Chondrocyte (in vitro differentiated cells): ENCODE measurements around the gene PRDX5. TPM values are rescaled to one million over a fixed set of nuclear protein-coding genes. Genes with fewer than 3 reads are reported as not detected.
A peak's percentile ranks its signal among the peaks of the same experiment; 100 is the strongest.

ENCODE experiments used
- DNase-seq: peaks from one replicate; pipeline ENCODE4 v3.0.0; 2021; ENCODE audit warnings: mixed read lengths, low spot score
- H3K27ac Mint-ChIP-seq: one replicate; pipeline ENCODE4 v1.8.0; 2021; ENCODE audit warnings: mild to moderate bottlenecking, moderate library complexity, mixed read lengths; ENCODE audit not compliant: unreplicated experiment
- H3K27me3 Mint-ChIP-seq: 2 replicates; pipeline ENCODE4 v1.8.0; 2021; ENCODE audit warnings: low read depth, mixed read lengths
- H3K36me3 Mint-ChIP-seq: 2 replicates; pipeline ENCODE4 v1.8.0; 2021; ENCODE audit warnings: low read depth, mixed read lengths
- H3K4me1 Mint-ChIP-seq: 2 replicates; pipeline ENCODE4 v1.8.0; 2021; ENCODE audit warnings: low read depth, mild to moderate bottlenecking, mixed read lengths
- H3K4me3 Mint-ChIP-seq: one replicate; pipeline ENCODE4 v1.8.0; 2021; ENCODE audit warnings: mild to moderate bottlenecking, moderate library complexity, mixed read lengths; ENCODE audit not compliant: unreplicated experiment
- H3K9me3 Mint-ChIP-seq: 2 replicates; pipeline ENCODE4 v1.8.0; 2021; ENCODE audit warnings: low read depth, mixed read lengths
- total RNA-seq: library from RNA; stranded (reverse); gene quantifications from 3 replicates; pipeline ENCODE4 v1.2.1, GENCODE V29; 2021
- TF ChIP-seq, protein P1 (sequence below): fragments of 200-600 bp; sonication (generic); IDR thresholded peaks from 2 replicates; pipeline ENCODE4 v1.5.0; 2021; ENCODE audit warnings: antibody characterized with exemption, mild to moderate bottlenecking, moderate library complexity

PRDX5 gene
- total RNA-seq, 1 donor from 2014 or later = 232 TPM

GRCh38 chr11:64287676-64288352 lies 30.1 kb upstream of the PRDX5 start:
- H3K27me3 Mint-ChIP-seq = peaks cover 5% of the 10 kb centered on the region
- H3K36me3 Mint-ChIP-seq = no peaks in the 10 kb centered on the region
- no peak for DNase-seq
- H3K4me1 Mint-ChIP-seq = peaks cover 32% of the 10 kb centered on the region
- no peaks in the 10 kb centered on the region for H3K9me3 Mint-ChIP-seq
- TF ChIP-seq, protein P1, sequence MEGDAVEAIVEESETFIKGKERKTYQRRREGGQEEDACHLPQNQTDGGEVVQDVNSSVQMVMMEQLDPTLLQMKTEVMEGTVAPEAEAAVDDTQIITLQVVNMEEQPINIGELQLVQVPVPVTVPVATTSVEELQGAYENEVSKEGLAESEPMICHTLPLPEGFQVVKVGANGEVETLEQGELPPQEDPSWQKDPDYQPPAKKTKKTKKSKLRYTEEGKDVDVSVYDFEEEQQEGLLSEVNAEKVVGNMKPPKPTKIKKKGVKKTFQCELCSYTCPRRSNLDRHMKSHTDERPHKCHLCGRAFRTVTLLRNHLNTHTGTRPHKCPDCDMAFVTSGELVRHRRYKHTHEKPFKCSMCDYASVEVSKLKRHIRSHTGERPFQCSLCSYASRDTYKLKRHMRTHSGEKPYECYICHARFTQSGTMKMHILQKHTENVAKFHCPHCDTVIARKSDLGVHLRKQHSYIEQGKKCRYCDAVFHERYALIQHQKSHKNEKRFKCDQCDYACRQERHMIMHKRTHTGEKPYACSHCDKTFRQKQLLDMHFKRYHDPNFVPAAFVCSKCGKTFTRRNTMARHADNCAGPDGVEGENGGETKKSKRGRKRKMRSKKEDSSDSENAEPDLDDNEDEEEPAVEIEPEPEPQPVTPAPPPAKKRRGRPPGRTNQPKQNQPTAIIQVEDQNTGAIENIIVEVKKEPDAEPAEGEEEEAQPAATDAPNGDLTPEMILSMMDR = no peak
- H3K4me3 Mint-ChIP-seq = no peak overlapping the region
- H3K27ac Mint-ChIP-seq = no peak overlapping the region

GRCh38 chr11:64288353-64288750 lies 29.6 kb upstream of the PRDX5 start:
- Mint-ChIP-seq H3K4me1 (peaks cover 27% of the 10 kb centered on the region), H3K27me3 (peaks cover 7% of the 10 kb centered on the region), H3K4me3 (no peak overlapping the region), H3K36me3 (no peaks in the 10 kb centered on the region), H3K9me3 (no peaks in the 10 kb centered on the region), H3K27ac (no peak overlapping the region)
- DNase-seq = no peak
- TF ChIP-seq, protein P1 = no peak

- no peak for DNase-seq
- peaks cover 8% of the 10 kb centered on the region for H3K27me3 Mint-ChIP-seq
Observed at GRCh38 chr11:64289002-64289564, 28.8 kb upstream of the PRDX5 start.

GRCh38 chr11:64290352-64291261 lies 27.3 kb upstream of the PRDX5 start:
- no peaks in the 10 kb centered on the region for H3K9me3 Mint-ChIP-seq
- DNase-seq = no peak

More at GRCh38 chr11:64289002-64289564, 28.8 kb upstream of the PRDX5 start:
- H3K27ac Mint-ChIP-seq = no peak overlapping the region
- TF ChIP-seq, protein P1 = no peak
- no peaks in the 10 kb centered on the region for H3K36me3 Mint-ChIP-seq
- no peak overlapping the region for H3K4me3 Mint-ChIP-seq
- H3K4me1 Mint-ChIP-seq = peaks cover 22% of the 10 kb centered on the region
- no peaks in the 10 kb centered on the region for H3K9me3 Mint-ChIP-seq

More at GRCh38 chr11:64290352-64291261, 27.3 kb upstream of the PRDX5 start:
- H3K27me3 Mint-ChIP-seq = peaks cover 10% of the 10 kb centered on the region
- H3K4me1 Mint-ChIP-seq = peaks cover 28% of the 10 kb centered on the region
- H3K27ac Mint-ChIP-seq = no peak overlapping the region
- H3K36me3 Mint-ChIP-seq = no peaks in the 10 kb centered on the region
- TF ChIP-seq, protein P1 = no peak
- peak overlapping the region; percentile 40 for H3K4me3 Mint-ChIP-seq
